Measurements from ENCODE around the gene TM9SF3. TPM values are rescaled to one million over a fixed set of nuclear protein-coding genes. Genes with fewer than 3 reads are reported as not detected.

TM9SF3 gene
- total and polyA plus RNA-seq, 10 of the 15 experiments (the other 5 are each of a cell fraction or from before 2014, with no cell fraction given): 17.1 to 85.4 (median 44.9) TPM

DNA sequence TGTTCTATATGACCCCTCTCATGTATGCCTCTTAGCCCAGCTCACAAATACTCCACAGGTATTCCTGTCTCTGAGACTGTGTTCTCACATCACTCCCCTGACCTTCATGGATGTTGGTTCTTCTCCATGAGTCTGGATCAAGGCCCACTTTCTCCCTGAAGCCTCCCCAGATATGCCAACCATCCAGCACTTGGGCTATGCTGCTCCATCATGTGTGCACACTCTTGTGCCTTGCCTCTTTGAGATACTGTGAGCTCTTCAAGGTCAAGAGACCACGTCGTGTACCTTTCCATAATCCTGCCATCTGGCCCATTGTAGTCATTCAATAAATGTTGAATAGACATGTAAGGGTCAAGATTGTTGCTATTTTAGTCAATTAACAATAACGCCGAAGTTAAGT, 30.1 kb upstream of the TM9SF3 start (continued):
- TF ChIP-seq TCF12 (IDR thresholded peaks at IDR 0.05; ENCODE audit: low read depth, low read length): no peak

- Histone ChIP-seq H3K79me2 (ENCODE audit: control insufficient read depth, insufficient read depth, low read length) (no peaks in the 10 kb centered on the region), H3K27me3 (replicated peaks in 1 of 2; ENCODE audit: control insufficient read depth in 2 of 2, insufficient read depth in 2 of 2, low read length in 1 of 2) (no peaks in the 10 kb centered on the region), H2AFZ (ENCODE audit: control insufficient read depth, low read depth, low read length) (no peak overlapping the region), H3K4me2 (ENCODE audit: control insufficient read depth, insufficient read depth) (no peak overlapping the region), H3K36me3 (ENCODE audit: control insufficient read depth in 2 of 2, insufficient read depth in 2 of 2, low read length in 1 of 2) (peaks cover 37 to 60% of the 10 kb centered on the region in 2 experiments), H3K27ac (ENCODE audit: control insufficient read depth, insufficient read depth) (no peak overlapping the region), H3K9ac (ENCODE audit: control insufficient read depth, insufficient read depth, low read length) (no peak overlapping the region), H3K4me1 (ENCODE audit: control insufficient read depth, insufficient read depth, low read length) (no peaks in the 10 kb centered on the region), H3K4me3 (no peak overlapping the region), H3K9me3 (replicated peaks; ENCODE audit: control insufficient read depth, insufficient read depth, low read length) (no peaks in the 10 kb centered on the region), H4K20me1 (ENCODE audit: control insufficient read depth, insufficient read depth) (no peaks in the 10 kb centered on the region)
- ChIA-PET POLR2A (no interaction called here), CTCF (no interaction called here), SMC1A (ENCODE audit: uncharacterized antibody, unreplicated experiment) (no interaction called here), RAD21 (ENCODE audit: unreplicated experiment) (no interaction called here)
- intact Hi-C loops (cut with micrococcal nuclease; ENCODE audit: unreplicated experiment) (no loop called here), in situ Hi-C loops (cut with MboI) (no loop called here)
- DNase-seq (ENCODE audit: low read depth, low spot score): no peak
- TF ChIP-seq ZNF384 (IDR thresholded peaks at IDR 0.05; ENCODE audit: borderline replicate concordance, low read depth, low read length) (no peak), MEF2B (IDR thresholded peaks at IDR 0.05; ENCODE audit: partially characterized antibody, poor library complexity, severe bottlenecking) (no peak), RCOR1 (conservative IDR thresholded peaks at IDR 0.05; ENCODE audit: low read depth, low read length) (no peak), PBX3 (IDR thresholded peaks at IDR 0.05; ENCODE audit: insufficient replicate concordance, low read depth, low read length) (no peak), BACH1 (IDR thresholded peaks at IDR 0.05; ENCODE audit: borderline replicate concordance) (no peak), IRF4 (IDR thresholded peaks at IDR 0.05; ENCODE audit: low read depth, low read length) (no peak), MXI1 (IDR thresholded peaks at IDR 0.05; ENCODE audit: low read depth, low read length) (no peak), MTA2 (IDR thresholded peaks at IDR 0.05; ENCODE audit: low read depth) (no peak), YBX1 (IDR thresholded peaks at IDR 0.05) (no peak), NBN (IDR thresholded peaks at IDR 0.05) (no peak), ETV6 (conservative IDR thresholded peaks at IDR 0.05 in 1 of 2, IDR thresholded peaks at IDR 0.05 in 1 of 2; ENCODE audit: borderline replicate concordance in 1 of 2, low read depth in 1 of 2) (no peak), CHD4 (IDR thresholded peaks at IDR 0.05) (no peak), TCF12 (IDR thresholded peaks at IDR 0.05; ENCODE audit: low read depth, low read length) (no peak), JUND (IDR thresholded peaks at IDR 0.05; ENCODE audit: low read depth, low read length) (no peak), ZNF207 (IDR thresholded peaks at IDR 0.05; ENCODE audit: borderline replicate concordance) (no peak), RELB (IDR thresholded peaks at IDR 0.05; ENCODE audit: low read depth) (no peak), SPI1 (IDR thresholded peaks at IDR 0.05; ENCODE audit: borderline replicate concordance, insufficient read depth, low read depth, low read length) (no peak), RB1 (IDR thresholded peaks at IDR 0.05; ENCODE audit: borderline replicate concordance) (no peak)
- TF ChIP-seq, protein P1, sequence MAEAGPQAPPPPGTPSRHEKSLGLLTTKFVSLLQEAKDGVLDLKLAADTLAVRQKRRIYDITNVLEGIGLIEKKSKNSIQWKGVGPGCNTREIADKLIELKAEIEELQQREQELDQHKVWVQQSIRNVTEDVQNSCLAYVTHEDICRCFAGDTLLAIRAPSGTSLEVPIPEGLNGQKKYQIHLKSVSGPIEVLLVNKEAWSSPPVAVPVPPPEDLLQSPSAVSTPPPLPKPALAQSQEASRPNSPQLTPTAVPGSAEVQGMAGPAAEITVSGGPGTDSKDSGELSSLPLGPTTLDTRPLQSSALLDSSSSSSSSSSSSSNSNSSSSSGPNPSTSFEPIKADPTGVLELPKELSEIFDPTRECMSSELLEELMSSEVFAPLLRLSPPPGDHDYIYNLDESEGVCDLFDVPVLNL (IDR thresholded peaks at IDR 0.05; ENCODE audit: low read depth, low read length): no peak
- TF ChIP-seq, protein P2, sequence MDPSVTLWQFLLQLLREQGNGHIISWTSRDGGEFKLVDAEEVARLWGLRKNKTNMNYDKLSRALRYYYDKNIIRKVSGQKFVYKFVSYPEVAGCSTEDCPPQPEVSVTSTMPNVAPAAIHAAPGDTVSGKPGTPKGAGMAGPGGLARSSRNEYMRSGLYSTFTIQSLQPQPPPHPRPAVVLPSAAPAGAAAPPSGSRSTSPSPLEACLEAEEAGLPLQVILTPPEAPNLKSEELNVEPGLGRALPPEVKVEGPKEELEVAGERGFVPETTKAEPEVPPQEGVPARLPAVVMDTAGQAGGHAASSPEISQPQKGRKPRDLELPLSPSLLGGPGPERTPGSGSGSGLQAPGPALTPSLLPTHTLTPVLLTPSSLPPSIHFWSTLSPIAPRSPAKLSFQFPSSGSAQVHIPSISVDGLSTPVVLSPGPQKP (IDR thresholded peaks at IDR 0.05; ENCODE audit: low read depth, low read length): no peak
- BruUV-seq (replicated peaks): no TSS peak
- FAIRE-seq: no peak
- 100% methylated on average over 2 of the region's 2 CpGs for WGBS (ENCODE audit: insufficient coverage, insufficient replicate concordance, low lambda C conversion rate, missing lambda C conversion rate)
- no peak for ATAC-seq
Observed at GRCh38 chr10:96614515-96614914, 27.7 kb upstream of the TM9SF3 start.

Data from GM12878 (cell line).